HL-60 (cell line): ENCODE results near the gene SPINT2.

Experiments used
- CTCF ChIP-seq: IDR thresholded peaks from one replicate; pipeline ENCODE4 v1.5.1; 2011; ENCODE audit warnings: low read length, control low read depth, inconsistent platforms; ENCODE audit not compliant: insufficient read depth
- POLR2AphosphoS5 ChIP-seq: IDR thresholded peaks from 2 replicates; pipeline ENCODE4 v1.6.1; 2012; ENCODE audit warnings: low read depth

- TF ChIP-seq POLR2AphosphoS5 (no peak), CTCF (no peak)
These were observed 40.8 kb upstream of the SPINT2 start for GRCh38 chr19:38223617-38224013.
